PC-9 (cell line): ENCODE results near the gene ZNF467. TPM values are rescaled to one million over a fixed set of nuclear protein-coding genes. Genes with fewer than 3 reads are reported as not detected.
A peak's percentile ranks its signal among the peaks of the same experiment; 100 is the strongest.

Source experiments
- BruUV-seq: library from RNA; stranded (reverse); fragments of 400-500 nt; replicated peaks from 2 replicates; lab custom pipeline; 2021; lab: Mats Ljungman, UMichigan
- CTCF ChIA-PET: fragments of 300-600 bp; sonication (Branson Sonifier 250); formaldehyde crosslinking; loops from one replicate; lab custom pipeline; 2022; ENCODE audit warnings: antibody characterized with exemption; lab: Charles Lee
- POLR2A ChIA-PET: fragments of 300-600 bp; sonication (Branson Sonifier 250); formaldehyde crosslinking; loops from one replicate; lab custom pipeline; 2022; ENCODE audit warnings: antibody characterized with exemption; ENCODE audit not compliant: unreplicated experiment; lab: Charles Lee
- DNase-seq, 2 experiments: peaks; one replicate each; pipeline versions ENCODE4 v3.0.0 to v3.0.0-alpha.2; 2015 to 2022; ENCODE audit warnings: mixed read lengths in 1 of 2
- H2AFZ ChIP-seq: fragments of 200-600 bp; sonication (generic); 2 replicates; pipeline ENCODE4 v1.8.1; 2017; ENCODE audit warnings: antibody characterized with exemption
- H3F3A ChIP-seq: fragments of 200-600 bp; sonication (generic); 2 replicates; pipeline ENCODE4 v1.8.1; 2017; ENCODE audit warnings: antibody characterized with exemption, mild to moderate bottlenecking, low read depth; ENCODE audit not compliant: insufficient read depth
- H3K27ac ChIP-seq: fragments of 200-600 bp; sonication (generic); 2 replicates; pipeline ENCODE4 v1.6.1; 2016; ENCODE audit warnings: mixed run types
- H3K27me3 ChIP-seq: fragments of 200-600 bp; sonication (generic); 2 replicates; pipeline ENCODE4 v1.6.1; 2016; ENCODE audit warnings: low read depth, mixed run types; ENCODE audit not compliant: insufficient read depth
- H3K36me3 ChIP-seq: fragments of 200-600 bp; sonication (generic); 2 replicates; pipeline ENCODE4 v1.6.1; 2016; ENCODE audit warnings: low read depth, mixed run types
- H3K4me1 ChIP-seq: fragments of 200-600 bp; sonication (generic); replicated peaks from 2 replicates; pipeline ENCODE4 v1.6.1; 2016; ENCODE audit warnings: mixed run types; ENCODE audit not compliant: insufficient read depth
- H3K4me2 ChIP-seq: fragments of 200-600 bp; sonication (generic); 2 replicates; pipeline ENCODE4 v1.6.1; 2017; ENCODE audit warnings: mixed run types
- H3K4me3 ChIP-seq: fragments of 200-600 bp; sonication (generic); 2 replicates; pipeline ENCODE4 v1.6.1; 2016; ENCODE audit warnings: mixed run types
- H3K79me2 ChIP-seq: fragments of 200-600 bp; sonication (generic); 2 replicates; pipeline ENCODE4 v1.6.1; 2017; ENCODE audit warnings: low read depth, mixed run types
- H3K9me2 ChIP-seq: fragments of 200-600 bp; sonication (generic); 2 replicates; pipeline ENCODE4 v1.8.1; 2017; ENCODE audit warnings: mild to moderate bottlenecking; ENCODE audit not compliant: insufficient read depth
- H3K9me3 ChIP-seq: fragments of 200-600 bp; sonication (generic); 2 replicates; pipeline ENCODE4 v1.8.1; 2016; ENCODE audit warnings: low read depth; ENCODE audit not compliant: insufficient read depth
- H4K20me1 ChIP-seq: fragments of 200-600 bp; sonication (generic); 2 replicates; pipeline ENCODE4 v1.8.1; 2017; ENCODE audit not compliant: insufficient read depth
- EZH2 ChIP-seq: fragments of 200-600 bp; sonication (generic); IDR thresholded peaks from 2 replicates; pipeline ENCODE4 v1.8.0; 2017; ENCODE audit warnings: antibody characterized with exemption, low read depth
- intact Hi-C: fragments of 100-400 bp; cut with micrococcal nuclease; formaldehyde crosslinking; loops from one replicate; pipeline ENCODE4 v1.10.0; 2022; ENCODE audit not compliant: unreplicated experiment
- total RNA-seq: library from RNA; stranded (reverse); gene quantifications from 2 replicates; pipeline ENCODE4 v1.2.3, GENCODE V29; 2021
- TF ChIP-seq, protein P1 (sequence below): fragments of 200-600 bp; sonication (generic); conservative IDR thresholded peaks from 2 replicates; pipeline ENCODE4 v1.6.1; 2017; ENCODE audit warnings: mixed run types, antibody characterized with exemption, mild to moderate bottlenecking, moderate library complexity

ZNF467 gene
- total RNA-seq, 1 experiment from 2014 or later, result 6.6 TPM

DNA sequence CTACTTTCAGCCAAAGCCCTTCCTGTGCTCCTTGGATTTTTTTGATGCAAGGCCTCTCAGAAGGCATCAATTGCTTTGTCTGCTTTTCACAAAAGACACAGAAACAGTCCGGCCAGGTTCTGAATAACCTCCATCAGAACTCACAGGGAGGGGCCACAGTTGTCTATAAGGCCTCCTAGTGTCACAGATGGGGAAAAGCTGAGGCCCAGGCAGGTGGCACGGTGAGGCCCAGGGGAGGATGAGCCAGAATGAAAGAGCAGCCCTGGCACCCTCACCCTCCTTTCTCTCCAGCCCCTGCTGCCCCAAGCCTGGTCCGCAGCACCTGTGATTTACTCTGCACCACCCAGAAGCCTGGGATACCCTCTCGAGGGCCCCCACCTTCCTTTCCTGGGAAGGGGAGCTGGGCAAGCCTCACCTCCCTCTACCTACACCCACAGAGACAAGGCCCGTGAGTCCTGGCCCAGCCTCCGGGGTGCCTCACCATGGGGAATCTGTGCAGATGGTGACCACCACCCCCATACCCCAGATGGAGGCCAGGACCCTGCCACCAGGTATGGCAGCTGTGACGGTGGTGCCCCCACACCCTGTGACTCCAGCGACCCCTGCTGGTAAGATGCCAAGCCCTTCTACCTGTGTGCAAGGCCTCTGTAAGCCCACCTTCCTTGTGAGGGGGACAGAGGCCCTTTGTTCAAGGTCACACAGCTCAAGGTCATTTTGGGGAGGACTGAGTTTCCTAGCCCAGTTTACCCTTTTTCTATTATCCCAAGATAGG is 26.2 kb upstream of the ZNF467 start:
- BruUV-seq, result no TSS peak
- H3K27me3 ChIP-seq, result peaks cover 51% of the 10 kb centered on the region
- CTCF ChIA-PET, result no interaction called here
- no peaks in the 10 kb centered on the region for H3K79me2 ChIP-seq
- H3K36me3 ChIP-seq, result no peaks in the 10 kb centered on the region
- TF ChIP-seq EZH2, result no peak
- TF ChIP-seq, protein P1, sequence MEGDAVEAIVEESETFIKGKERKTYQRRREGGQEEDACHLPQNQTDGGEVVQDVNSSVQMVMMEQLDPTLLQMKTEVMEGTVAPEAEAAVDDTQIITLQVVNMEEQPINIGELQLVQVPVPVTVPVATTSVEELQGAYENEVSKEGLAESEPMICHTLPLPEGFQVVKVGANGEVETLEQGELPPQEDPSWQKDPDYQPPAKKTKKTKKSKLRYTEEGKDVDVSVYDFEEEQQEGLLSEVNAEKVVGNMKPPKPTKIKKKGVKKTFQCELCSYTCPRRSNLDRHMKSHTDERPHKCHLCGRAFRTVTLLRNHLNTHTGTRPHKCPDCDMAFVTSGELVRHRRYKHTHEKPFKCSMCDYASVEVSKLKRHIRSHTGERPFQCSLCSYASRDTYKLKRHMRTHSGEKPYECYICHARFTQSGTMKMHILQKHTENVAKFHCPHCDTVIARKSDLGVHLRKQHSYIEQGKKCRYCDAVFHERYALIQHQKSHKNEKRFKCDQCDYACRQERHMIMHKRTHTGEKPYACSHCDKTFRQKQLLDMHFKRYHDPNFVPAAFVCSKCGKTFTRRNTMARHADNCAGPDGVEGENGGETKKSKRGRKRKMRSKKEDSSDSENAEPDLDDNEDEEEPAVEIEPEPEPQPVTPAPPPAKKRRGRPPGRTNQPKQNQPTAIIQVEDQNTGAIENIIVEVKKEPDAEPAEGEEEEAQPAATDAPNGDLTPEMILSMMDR, result peak; percentile 56
- no peak overlapping the region for H3K27ac ChIP-seq
- peaks cover 2% of the 10 kb centered on the region; the same call in 1 of the 2 replicates for H3F3A ChIP-seq
- no peak for DNase-seq
- no peaks in the 10 kb centered on the region for H3K9me2 ChIP-seq
- no peak overlapping the region for H3K4me2 ChIP-seq
- no peak overlapping the region for H2AFZ ChIP-seq
- H3K4me1 ChIP-seq, result no peaks in the 10 kb centered on the region
- POLR2A ChIA-PET, result no interaction called here
- intact Hi-C loops, result no loop called here
- H3K4me3 ChIP-seq, result no peak overlapping the region
- no peaks in the 10 kb centered on the region for H4K20me1 ChIP-seq
- no peaks in the 10 kb centered on the region for H3K9me3 ChIP-seq

DNA sequence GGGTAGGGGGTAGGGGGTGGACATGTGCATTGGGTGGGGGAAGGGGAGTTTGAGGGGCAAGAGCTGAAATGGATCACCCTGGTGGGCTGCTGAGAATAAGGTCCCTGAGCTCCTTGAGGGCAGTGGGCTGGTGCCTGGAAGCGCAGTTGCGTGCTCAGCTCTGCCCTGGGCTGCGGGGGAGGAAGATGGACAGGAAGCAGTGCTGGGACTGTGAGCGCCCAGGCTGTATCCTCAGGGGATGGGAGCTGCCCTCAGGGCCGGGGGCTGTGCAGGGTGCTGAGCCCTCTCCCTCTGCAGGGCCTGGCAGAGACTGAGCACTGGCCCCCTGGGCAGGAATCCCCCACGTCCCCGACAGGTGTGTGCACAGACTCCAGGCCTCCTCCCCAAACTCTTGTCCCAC is 24.4 kb upstream of the ZNF467 start:
- Histone ChIP-seq H3K4me2 (no peak overlapping the region), H3K79me2 (no peaks in the 10 kb centered on the region), H3K9me3 (no peaks in the 10 kb centered on the region), H3F3A (peaks cover 5% of the 10 kb centered on the region; the same call in 1 of the 2 replicates), H3K36me3 (no peaks in the 10 kb centered on the region), H2AFZ (no peak overlapping the region), H3K4me3 (no peak overlapping the region), H3K4me1 (no peaks in the 10 kb centered on the region), H4K20me1 (no peaks in the 10 kb centered on the region), H3K27me3 (peaks cover 46% of the 10 kb centered on the region), H3K27ac (no peak overlapping the region), H3K9me2 (no peaks in the 10 kb centered on the region)
- no peak for DNase-seq
- intact Hi-C loops, result no loop called here
- TF ChIP-seq EZH2, result no peak
- TF ChIP-seq, protein P1, result no peak
- CTCF ChIA-PET, result no interaction called here
- no TSS peak for BruUV-seq
- POLR2A ChIA-PET, result no interaction called here

DNA sequence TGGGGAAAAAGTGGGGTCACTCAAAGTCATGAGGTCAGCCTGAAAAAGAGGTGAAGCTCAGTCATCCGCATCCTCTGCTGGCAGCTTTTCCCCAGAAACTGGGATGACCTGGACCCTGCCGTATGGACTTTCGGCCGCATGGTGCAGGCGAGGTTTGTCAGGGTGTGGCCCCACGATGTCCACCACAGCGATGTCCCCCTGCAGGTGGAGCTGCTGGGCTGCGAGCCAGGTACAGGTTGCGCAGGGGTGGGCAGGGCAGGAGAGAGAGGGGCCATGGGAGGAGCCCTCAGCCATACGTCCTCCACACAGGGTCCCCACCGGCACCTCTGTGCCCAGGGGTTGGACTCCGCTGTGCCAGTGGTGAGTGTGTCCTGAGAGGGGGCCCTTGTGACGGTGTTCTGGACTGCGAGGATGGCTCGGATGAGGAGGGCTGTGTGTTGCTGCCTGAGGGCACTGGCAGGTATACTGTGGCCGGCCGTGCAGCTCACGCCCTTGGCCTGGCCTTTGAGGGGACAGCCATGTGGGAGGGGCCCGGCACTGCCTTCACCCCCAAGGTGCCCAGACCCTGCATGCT is 23.0 kb upstream of the ZNF467 start:
- Histone ChIP-seq H3K27ac (no peak overlapping the region), H3K36me3 (no peaks in the 10 kb centered on the region), H2AFZ (no peak overlapping the region), H3K4me3 (no peak overlapping the region), H3K4me2 (no peak overlapping the region), H4K20me1 (no peaks in the 10 kb centered on the region), H3K27me3 (peaks cover 38% of the 10 kb centered on the region), H3F3A (peaks cover 5% of the 10 kb centered on the region; the same call in 1 of the 2 replicates), H3K4me1 (no peaks in the 10 kb centered on the region), H3K9me2 (no peaks in the 10 kb centered on the region), H3K9me3 (no peaks in the 10 kb centered on the region), H3K79me2 (no peaks in the 10 kb centered on the region)
- DNase-seq, result no peak
- no TSS peak for BruUV-seq
- POLR2A ChIA-PET, result interaction anchor here (0.5 kb wide), 1 partner anchor 60 kb away, joined by 7 read pairs; no protein-coding TSS in a partner anchor
- CTCF ChIA-PET, result no interaction called here
- intact Hi-C loops, result no loop called here
- no peak for TF ChIP-seq EZH2
- TF ChIP-seq, protein P1, result no peak
